HG02870 (cell line): ENCODE data around the gene SERINC3.

Experiments used
- ATAC-seq: cut with Tn5 transposase; IDR thresholded peaks from one replicate; pipeline ENCODE4 v1.9.1; 2021; ENCODE audit warnings: mild to moderate bottlenecking, moderate library complexity; ENCODE audit not compliant: unreplicated experiment

Gene SERINC3

GRCh38 chr20:44467289-44467883, 54.5 kb downstream of the SERINC3 start:
- ATAC-seq = no peak

GRCh38 chr20:44465001-44465560, 56.8 kb downstream of the SERINC3 start:
- ATAC-seq = no peak

GRCh38 chr20:44464514-44464913, 57.4 kb downstream of the SERINC3 start:
- no peak for ATAC-seq

GRCh38 chr20:44463466-44463865, 58.4 kb downstream of the SERINC3 start:
- no peak for ATAC-seq

DNA sequence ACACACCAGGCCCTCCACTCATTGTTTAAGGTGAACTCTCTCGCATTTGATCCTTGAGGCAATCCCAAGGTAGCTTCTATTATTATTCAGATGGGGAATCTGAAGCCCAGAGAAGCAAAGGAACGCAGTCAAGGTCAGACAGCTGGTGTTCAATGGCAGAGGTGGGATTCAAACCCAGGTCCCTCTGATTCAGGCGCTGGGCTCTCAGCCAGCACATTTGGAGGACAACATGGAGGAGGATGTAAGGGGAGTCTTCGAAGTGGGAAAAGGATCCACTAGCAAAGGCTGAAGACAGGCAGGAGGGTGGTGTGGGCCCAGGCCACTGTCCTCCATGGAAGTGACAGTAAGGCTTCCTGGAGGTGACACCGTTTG, 60.1 kb downstream of the SERINC3 start:
- no peak for ATAC-seq

- no peak for ATAC-seq
Measured at GRCh38 chr20:44461142-44461802, 60.6 kb downstream of the SERINC3 start.

DNA sequence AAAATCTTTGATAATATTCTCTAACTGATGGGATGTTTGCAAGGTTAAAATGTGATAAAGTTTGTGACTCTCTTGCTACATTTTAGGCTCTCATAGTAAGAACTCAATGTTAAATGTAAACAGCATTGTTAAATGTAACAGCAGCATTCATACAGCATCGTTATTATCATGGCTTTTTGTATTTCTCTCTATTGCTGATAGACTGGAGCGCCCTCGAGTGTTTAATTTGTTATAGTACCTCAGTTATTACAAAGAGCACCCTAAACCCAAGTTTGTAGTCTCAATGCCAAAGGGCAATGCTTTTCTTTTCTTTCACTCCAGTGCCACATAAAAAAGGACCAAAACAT, 61.1 kb downstream of the SERINC3 start:
- no peak for ATAC-seq

DNA sequence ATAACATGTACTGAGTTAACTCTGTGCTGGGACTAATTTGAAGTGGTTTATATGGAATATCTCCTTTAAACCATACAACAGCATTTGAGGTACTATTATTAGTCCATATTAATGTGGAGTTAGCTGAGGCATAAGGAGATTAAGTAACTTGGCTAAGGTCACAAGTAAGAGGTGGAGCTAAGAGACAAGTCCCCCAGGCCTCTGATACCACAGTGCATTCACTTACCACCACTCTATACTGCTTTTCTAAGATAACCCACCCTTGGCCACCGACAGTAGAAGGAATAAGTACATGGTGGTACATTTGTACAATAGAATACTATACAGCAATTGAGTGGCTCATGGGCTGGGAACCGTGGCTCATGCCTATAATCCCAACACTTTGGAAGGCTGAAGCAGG, 62.6 kb downstream of the SERINC3 start:
- ATAC-seq = no peak

GRCh38 chr20:44457016-44457415, 64.9 kb downstream of the SERINC3 start:
- no peak for ATAC-seq

DNA sequence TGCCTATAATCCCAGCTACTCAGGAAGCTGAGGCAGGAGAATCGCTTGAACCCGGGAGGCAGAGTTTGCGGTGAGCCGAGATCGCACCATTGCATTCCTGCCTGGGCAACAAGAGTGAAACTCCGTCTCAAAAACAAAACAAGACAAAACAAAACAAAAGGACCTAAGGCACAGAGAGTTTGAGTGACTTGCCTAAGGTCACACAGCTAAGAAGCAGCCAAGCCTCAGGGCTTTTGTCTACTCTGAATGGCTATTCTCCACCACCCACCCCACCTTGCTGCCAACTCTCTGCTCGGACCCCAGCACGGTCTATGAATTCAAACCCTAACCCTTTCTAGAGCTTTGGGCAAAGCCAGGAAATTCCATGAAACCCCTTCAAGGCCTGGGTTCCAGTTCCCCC, 65.3 kb downstream of the SERINC3 start:
- ATAC-seq = no peak

- no peak for ATAC-seq
Measured at GRCh38 chr20:44455126-44455525, 66.7 kb downstream of the SERINC3 start.

- no peak for ATAC-seq
Measured at GRCh38 chr20:44454306-44454963, 67.4 kb downstream of the SERINC3 start.

GRCh38 chr20:44450903-44451450, 70.9 kb downstream of the SERINC3 start:
- ATAC-seq = no peak

- no peak for ATAC-seq
Measured at GRCh38 chr20:44450281-44450889, 71.5 kb downstream of the SERINC3 start.

DNA sequence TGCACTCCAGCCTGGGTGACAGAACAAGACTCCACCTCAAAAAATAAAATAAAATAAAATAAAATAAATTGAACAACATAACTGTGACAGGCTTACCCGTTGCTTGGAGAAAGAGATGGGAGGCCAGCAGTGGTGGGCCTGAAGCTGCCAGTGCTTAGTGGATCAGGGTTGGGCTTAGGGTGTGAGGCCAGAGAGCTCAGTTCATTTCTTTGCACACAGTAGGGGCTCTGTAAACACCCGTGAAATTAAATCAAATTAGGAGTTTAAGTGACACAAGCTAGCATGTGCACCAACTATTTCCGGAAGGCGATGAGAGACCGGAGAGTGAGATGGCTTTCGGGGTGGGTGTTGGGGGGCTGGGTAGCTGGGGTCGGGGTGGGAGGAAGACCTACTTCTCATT, 72.0 kb downstream of the SERINC3 start:
- no peak for ATAC-seq

GRCh38 chr20:44448753-44449546, 72.9 kb downstream of the SERINC3 start:
- ATAC-seq = no peak

DNA sequence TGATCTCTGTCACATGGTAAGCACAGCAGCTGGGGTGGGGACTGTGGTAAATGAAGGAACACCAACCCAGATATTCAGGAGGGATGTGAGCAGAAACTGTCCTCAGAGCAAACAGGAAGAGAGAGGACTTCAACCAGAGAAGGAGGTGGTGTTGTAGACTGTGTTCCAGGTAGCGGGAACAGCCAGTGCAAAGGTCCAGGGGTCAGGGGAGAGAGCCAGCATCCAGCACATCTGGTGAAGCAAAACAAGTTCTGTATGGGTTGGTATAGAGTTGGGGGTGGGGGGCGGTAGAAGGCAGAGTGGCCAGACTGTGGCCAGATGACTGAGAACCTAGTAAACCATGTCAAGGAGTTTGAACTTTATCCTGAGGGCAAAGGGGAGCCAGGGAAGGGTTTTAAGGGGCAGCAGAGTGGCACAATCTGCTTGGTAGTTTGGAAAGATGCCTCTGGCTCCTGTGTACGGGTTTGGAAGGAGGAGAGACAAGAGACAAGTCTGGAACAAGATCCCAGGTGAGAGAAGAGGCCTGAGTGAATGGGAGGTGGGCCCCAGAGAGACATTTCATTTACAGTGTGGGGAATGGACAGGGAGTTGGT, 73.9 kb downstream of the SERINC3 start:
- no peak for ATAC-seq
